GM12875 (cell line): ENCODE data around the gene N4BP2.
"Not testable (repeated sequence)": the region's sequence is repeated elsewhere in the genome, so short reads cannot be mapped to it uniquely, and the experiment has no call there.

Source experiments
- H3K4me3 ChIP-seq: one replicate; pipeline ENCODE4 v1.5.1; 2011; ENCODE audit warnings: low read depth, low read length, control low read depth
- CTCF ChIP-seq: IDR thresholded peaks from 2 replicates; pipeline ENCODE4 v1.5.1; 2011; ENCODE audit warnings: low read depth, mild to moderate bottlenecking, control low read depth, inconsistent platforms, low read length, moderate library complexity, borderline replicate concordance; ENCODE audit not compliant: insufficient read depth

Gene N4BP2

GRCh38 chr4:40119344-40119743, 62.7 kb downstream of the N4BP2 start:
- H3K4me3 ChIP-seq = no peak overlapping the region
- TF ChIP-seq CTCF = no peak

GRCh38 chr4:40121515-40121914, 64.9 kb downstream of the N4BP2 start:
- no peak overlapping the region for H3K4me3 ChIP-seq
- no peak for TF ChIP-seq CTCF

- no peak for TF ChIP-seq CTCF
- H3K4me3 ChIP-seq = no peak overlapping the region
These were observed 66.3 kb downstream of the N4BP2 start for GRCh38 chr4:40122941-40123340.

GRCh38 chr4:40124690-40125089, 68.0 kb downstream of the N4BP2 start:
- no peak for TF ChIP-seq CTCF
- no peak overlapping the region for H3K4me3 ChIP-seq

GRCh38 chr4:40130401-40131036, 73.9 kb downstream of the N4BP2 start:
- TF ChIP-seq CTCF = no peak

GRCh38 chr4:40132816-40133215, 76.2 kb downstream of the N4BP2 start:
- no peak overlapping the region for H3K4me3 ChIP-seq
- TF ChIP-seq CTCF = no peak

More at GRCh38 chr4:40130401-40131036, 73.9 kb downstream of the N4BP2 start:
- H3K4me3 ChIP-seq = no peak overlapping the region

- no peak for TF ChIP-seq CTCF
- H3K4me3 ChIP-seq = no peak overlapping the region
These were observed 77.7 kb downstream of the N4BP2 start for GRCh38 chr4:40134206-40134917.

GRCh38 chr4:40136202-40136601, 79.6 kb downstream of the N4BP2 start:
- H3K4me3 ChIP-seq = not testable (repeated sequence)
